HG02588 (cell line): ENCODE data around the gene MASP2.
"Not testable (repeated sequence)": the region's sequence is repeated elsewhere in the genome, so short reads cannot be mapped to it uniquely, and the experiment has no call there.

Experiments
- ATAC-seq: cut with Tn5 transposase; IDR thresholded peaks from one replicate; pipeline ENCODE4 v1.9.1; 2021; ENCODE audit warnings: mild to moderate bottlenecking, moderate library complexity; ENCODE audit not compliant: unreplicated experiment

The MASP2 gene

GRCh38 chr1:10992004-10992403 is 55.0 kb downstream of the MASP2 start:
- ATAC-seq = not testable (repeated sequence)

GRCh38 chr1:10990828-10991227 is 56.2 kb downstream of the MASP2 start:
- ATAC-seq = no peak

GRCh38 chr1:10989920-10990516 is 57.0 kb downstream of the MASP2 start:
- ATAC-seq = not testable (repeated sequence)

GRCh38 chr1:10989095-10989494 is 57.9 kb downstream of the MASP2 start:
- no peak for ATAC-seq

DNA sequence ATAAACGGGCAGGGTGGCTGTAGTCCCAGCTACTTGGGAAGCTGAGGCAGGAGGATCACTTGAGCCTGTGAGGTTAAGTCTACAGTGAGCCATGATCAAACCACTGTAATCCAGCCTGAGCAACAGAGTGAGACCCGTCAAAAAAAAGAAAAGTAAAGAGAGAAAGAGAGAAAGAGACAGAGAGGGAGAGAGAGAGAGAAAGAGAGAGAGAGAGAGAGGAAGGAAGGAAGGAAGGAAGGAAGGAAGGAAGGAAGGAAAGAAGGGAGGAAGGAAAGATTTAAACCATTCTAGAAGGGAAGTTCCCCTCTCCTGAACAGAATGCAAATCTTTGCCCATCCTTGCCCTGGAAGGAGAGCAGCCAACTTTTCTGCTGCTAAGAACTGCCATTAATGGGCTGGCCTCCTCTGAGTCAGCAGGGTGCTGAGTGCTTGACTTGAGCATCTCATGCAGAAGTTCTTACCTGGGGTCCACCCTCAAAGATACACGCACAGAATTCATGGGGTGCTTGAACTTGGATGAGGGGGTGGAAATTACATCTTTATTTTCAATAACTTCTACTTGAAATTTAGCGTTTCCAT is 59.1 kb downstream of the MASP2 start:
- ATAC-seq = no peak

DNA sequence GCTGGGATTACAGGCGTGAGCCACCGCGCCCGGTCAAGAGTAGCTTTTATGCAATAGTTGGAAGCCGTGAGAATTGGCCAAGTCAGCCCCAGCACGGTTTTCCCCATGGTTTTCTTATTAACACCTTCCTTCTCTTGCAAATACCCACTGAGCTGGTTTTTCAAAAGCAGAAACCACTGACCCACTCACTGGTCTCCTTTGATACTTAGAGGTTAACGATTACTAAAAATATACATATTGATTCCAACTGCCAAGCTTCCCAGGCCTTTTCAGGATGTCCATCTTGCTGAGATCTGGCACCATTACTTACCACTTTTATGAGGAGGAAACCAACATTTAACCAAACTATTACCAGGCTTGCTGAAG is 60.5 kb downstream of the MASP2 start:
- no peak for ATAC-seq

DNA sequence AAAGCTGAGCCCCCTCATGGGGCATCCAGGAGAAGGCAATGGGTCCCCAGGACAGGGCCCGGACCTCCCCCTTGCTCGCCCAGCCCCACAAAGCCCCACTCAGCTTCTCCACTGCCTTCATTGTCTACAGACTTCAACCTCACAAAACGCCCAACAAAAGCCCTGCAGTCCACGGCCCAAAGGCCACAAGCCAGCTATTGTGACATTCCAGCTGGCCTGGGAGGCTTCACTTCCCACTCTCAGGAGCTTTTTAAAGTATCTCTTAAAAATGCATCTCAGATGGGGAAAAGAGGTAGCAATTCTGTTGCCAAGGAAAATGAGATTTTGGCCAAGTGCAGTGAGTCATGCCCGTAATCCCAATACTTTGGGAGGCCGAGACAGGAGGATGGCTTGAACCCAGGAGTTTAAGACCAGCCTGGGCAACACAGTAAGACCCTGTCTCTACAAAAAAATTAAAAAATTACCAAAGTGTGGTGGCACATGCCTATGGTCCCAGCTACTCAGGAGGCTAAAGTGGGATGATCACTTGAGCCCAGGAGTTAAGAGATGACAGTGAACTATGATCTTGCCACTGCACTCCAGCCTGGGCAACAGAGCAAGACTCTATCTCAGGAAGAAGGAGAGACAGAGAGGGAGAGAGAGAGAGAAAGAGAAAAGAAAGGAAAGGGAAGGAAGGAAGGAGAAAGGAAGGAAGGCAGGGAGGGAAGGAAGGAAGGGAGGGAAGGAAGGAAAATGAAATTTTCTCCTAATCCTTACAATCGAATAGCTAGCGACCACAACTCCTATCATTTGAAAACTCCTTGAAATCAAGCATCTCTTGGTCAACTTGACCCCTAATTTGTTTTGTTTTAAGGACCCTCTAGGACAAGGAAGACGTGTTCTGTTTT is 66.0 kb downstream of the MASP2 start:
- ATAC-seq = no peak

DNA sequence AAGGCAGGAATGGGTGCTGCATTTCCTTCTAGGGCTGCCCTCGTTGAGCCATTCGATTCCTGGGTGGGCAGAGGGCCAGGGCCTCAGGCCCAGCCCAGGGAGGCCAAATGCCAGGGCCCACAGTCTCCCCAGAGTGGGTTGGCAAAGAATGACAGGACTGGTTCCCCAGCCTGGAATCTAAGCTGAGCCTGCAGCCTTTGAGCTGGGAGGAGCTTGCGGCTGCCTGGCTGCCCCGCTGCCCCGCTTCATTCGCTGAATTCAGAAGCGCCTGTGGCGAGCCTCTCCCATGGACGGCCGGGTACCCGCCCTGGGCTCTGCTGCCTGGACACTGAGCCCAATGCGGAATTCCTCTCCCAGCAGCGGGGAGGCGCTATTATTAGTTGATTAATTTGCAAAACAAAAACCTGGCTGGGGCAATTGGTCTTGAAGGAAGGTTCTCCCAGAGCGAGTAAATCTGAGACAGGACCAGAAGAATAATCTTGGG is 66.9 kb downstream of the MASP2 start:
- ATAC-seq = no peak

GRCh38 chr1:10979483-10979920 is 67.5 kb downstream of the MASP2 start:
- ATAC-seq = no peak

GRCh38 chr1:10978719-10979118 is 68.3 kb downstream of the MASP2 start:
- ATAC-seq = no peak
